SU-DHL-6 (cell line): ENCODE data around the gene SNRPD1.

Source experiments
- H2AFZ ChIP-seq: fragments of 200-600 bp; sonication (generic); 2 replicates; pipeline ENCODE4 v1.6.1; 2014; ENCODE audit warnings: low read depth, mild to moderate bottlenecking, moderate library complexity, mixed read lengths, antibody characterized with exemption, low read length; ENCODE audit not compliant: severe bottlenecking
- H3F3A ChIP-seq: fragments of 200-600 bp; shearing (Covaris generic); 2 replicates; pipeline ENCODE4 v1.6.0; 2016; ENCODE audit warnings: antibody characterized with exemption, mild to moderate bottlenecking; ENCODE audit not compliant: insufficient read depth
- H3K27ac ChIP-seq: fragments of 200-600 bp; sonication (generic); 2 replicates; pipeline ENCODE4 v1.5.1; 2016; ENCODE audit warnings: low read depth, mild to moderate bottlenecking, low read length, moderate library complexity, mixed read lengths
- H3K27me3 ChIP-seq: fragments of 200-600 bp; sonication (generic), shearing (Covaris generic); 2 replicates; pipeline ENCODE4 v1.6.0; 2014; ENCODE audit warnings: mild to moderate bottlenecking, low read length
- H3K36me3 ChIP-seq: fragments of 200-600 bp; sonication (generic); 2 replicates; pipeline ENCODE4 v1.6.1; 2014; ENCODE audit warnings: mild to moderate bottlenecking, low read length, mixed read lengths
- H3K4me2 ChIP-seq: fragments of 300-600, 200-600 bp; shearing (Covaris generic), sonication (generic); 2 replicates; pipeline ENCODE4 v1.6.0; 2014; ENCODE audit warnings: low read length, low read depth, mild to moderate bottlenecking; ENCODE audit not compliant: poor library complexity, severe bottlenecking
- H3K4me3 ChIP-seq: fragments of 200-600 bp; sonication (generic); 2 replicates; pipeline ENCODE4 v1.5.1; 2014; ENCODE audit warnings: antibody characterized with exemption, low read length, mild to moderate bottlenecking, mixed read lengths; ENCODE audit not compliant: insufficient read depth, poor library complexity, severe bottlenecking
- H3K79me2 ChIP-seq: fragments of 200-600 bp; sonication (generic); 2 replicates; pipeline ENCODE4 v1.6.1; 2014; ENCODE audit warnings: mild to moderate bottlenecking, low read length, moderate library complexity; ENCODE audit not compliant: insufficient read depth
- H3K9ac ChIP-seq: fragments of 200-600 bp; sonication (generic); 2 replicates; pipeline ENCODE4 v1.7.0; 2014; ENCODE audit warnings: mild to moderate bottlenecking, low read length
- H3K9me2 ChIP-seq: fragments of 200-600 bp; sonication (generic); replicated peaks from 2 replicates; pipeline ENCODE4 v1.6.1; 2014; ENCODE audit warnings: low read length; ENCODE audit not compliant: insufficient read depth
- H3K9me3 ChIP-seq: fragments of 200-600 bp; sonication (generic); 2 replicates; pipeline ENCODE4 v1.6.1; 2014; ENCODE audit warnings: low read length, mixed read lengths; ENCODE audit not compliant: insufficient read depth
- H4K20me1 ChIP-seq: fragments of 200-600 bp; sonication (generic); 2 replicates; pipeline ENCODE4 v1.6.1; 2014; ENCODE audit warnings: low read depth, mild to moderate bottlenecking, antibody characterized with exemption, low read length, moderate library complexity, mixed read lengths
- CTCF ChIP-seq: fragments of 200-600 bp; sonication (generic); IDR thresholded peaks from one replicate; pipeline ENCODE4 v1.5.1; 2017; ENCODE audit warnings: antibody characterized with exemption, mild to moderate bottlenecking, low read length, moderate library complexity; ENCODE audit not compliant: insufficient read depth, poor library complexity, severe bottlenecking
- EZH2phosphoT487 ChIP-seq: fragments of 200-600 bp; sonication (generic), shearing (Covaris generic); conservative IDR thresholded peaks from 2 replicates; pipeline ENCODE4 v1.6.1; 2018; ENCODE audit warnings: mild to moderate bottlenecking, antibody characterized with exemption, low read length, moderate library complexity, mixed read lengths

SNRPD1 gene

GRCh38 chr18:21612125-21613039, at the start of gene SNRPD1:
SNRPD1 (plus strand) TSS chr18:21612314; CDS start chr18:21612430, 116 bp downstream.
- Histone ChIP-seq H3K4me2 (peak within 1 kb of the TSS; percentile 96), H3K27me3 (no peaks in the 10 kb centered on the region), H3K9me3 (no peaks in the 10 kb centered on the region), H3K27ac (peak within 1 kb of the TSS; percentile 77), H3K9me2 (no peaks in the 10 kb centered on the region), H3K9ac (peak within 1 kb of the TSS; percentile 80), H3K36me3 (peaks cover 22% of the 10 kb centered on the region), H2AFZ (peak within 1 kb of the TSS; percentile 91), H3F3A (0 out of 2 replicates have a peak, but pooled peaks cover 3% of the 10 kb centered on the region), H4K20me1 (peaks cover 28% of the 10 kb centered on the region), H3K4me3 (peak within 1 kb of the TSS; percentile 73), H3K79me2 (peaks cover 53% of the 10 kb centered on the region)
- TF ChIP-seq EZH2phosphoT487 = no peak
- TF ChIP-seq CTCF = peak; percentile 98

GRCh38 chr18:21571772-21572171, 40.3 kb upstream of the SNRPD1 start:
- Histone ChIP-seq H3K4me3 (no peak overlapping the region), H3K79me2 (0 out of 2 replicates have a peak, but pooled peaks cover 2% of the 10 kb centered on the region), H3K27me3 (no peaks in the 10 kb centered on the region), H3K4me2 (no peak overlapping the region), H3K9me3 (no peaks in the 10 kb centered on the region), H3F3A (0 out of 2 replicates have a peak, but pooled peaks cover 3% of the 10 kb centered on the region), H3K27ac (no peak overlapping the region), H3K9me2 (no peaks in the 10 kb centered on the region), H3K9ac (no peak overlapping the region), H4K20me1 (no peaks in the 10 kb centered on the region), H2AFZ (no peak overlapping the region), H3K36me3 (peaks cover 49% of the 10 kb centered on the region)
- no peak for TF ChIP-seq CTCF
- TF ChIP-seq EZH2phosphoT487 = no peak

GRCh38 chr18:21575656-21576055, 36.5 kb upstream of the SNRPD1 start:
- no peak overlapping the region for H3K4me2 ChIP-seq
- no peaks in the 10 kb centered on the region for H3K9me2 ChIP-seq
- H3K4me3 ChIP-seq = no peak overlapping the region
- H2AFZ ChIP-seq = no peak overlapping the region
- no peaks in the 10 kb centered on the region for H3K27me3 ChIP-seq
- 0 out of 2 replicates have a peak, but pooled peaks cover 3% of the 10 kb centered on the region for H3F3A ChIP-seq
- H3K27ac ChIP-seq = no peak overlapping the region
- H4K20me1 ChIP-seq = no peaks in the 10 kb centered on the region
- H3K9ac ChIP-seq = no peak overlapping the region
- no peaks in the 10 kb centered on the region for H3K9me3 ChIP-seq
- H3K36me3 ChIP-seq = peaks cover 36% of the 10 kb centered on the region
- TF ChIP-seq CTCF (no peak), EZH2phosphoT487 (no peak)
- peaks cover 15% of the 10 kb centered on the region for H3K79me2 ChIP-seq
